ENCODE results near the gene DHX35.

DNA sequence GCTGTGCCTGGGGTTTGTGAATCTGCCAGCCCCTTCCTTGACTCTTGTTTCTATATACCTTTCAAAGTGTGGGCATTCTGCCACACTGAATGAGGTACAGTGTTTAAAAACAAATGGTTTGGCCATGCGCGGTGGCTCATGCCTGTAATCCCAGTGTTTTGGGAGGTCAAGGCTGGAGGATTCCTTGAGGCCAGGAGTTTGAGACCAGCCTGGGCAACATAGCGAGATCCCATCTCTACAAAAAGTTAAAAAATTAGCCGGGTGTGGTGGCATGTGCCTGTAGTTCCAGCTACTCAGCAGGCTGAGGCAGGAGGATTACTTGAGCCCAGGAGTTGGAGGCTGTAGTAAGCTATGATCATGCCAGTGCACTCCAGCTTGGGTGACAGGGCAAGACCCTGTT is 30.2 kb upstream of the DHX35 start:
- TF ChIP-seq POLR2A (IDR thresholded peaks at IDR 0.05; ENCODE audit: low read length) (no peak), GATA1 (IDR thresholded peaks at IDR 0.05; ENCODE audit: low read depth, low read length) (no peak)
